ENCODE results near the gene HMGXB4. TPM values are rescaled to one million over a fixed set of nuclear protein-coding genes. Genes with fewer than 3 reads are reported as not detected.

Gene HMGXB4
- total and polyA plus RNA-seq, 2 of the 13 experiments (the other 11 are each of a cell fraction or from before 2014, with no cell fraction given) = 13.9 to 16.3 TPM

DNA sequence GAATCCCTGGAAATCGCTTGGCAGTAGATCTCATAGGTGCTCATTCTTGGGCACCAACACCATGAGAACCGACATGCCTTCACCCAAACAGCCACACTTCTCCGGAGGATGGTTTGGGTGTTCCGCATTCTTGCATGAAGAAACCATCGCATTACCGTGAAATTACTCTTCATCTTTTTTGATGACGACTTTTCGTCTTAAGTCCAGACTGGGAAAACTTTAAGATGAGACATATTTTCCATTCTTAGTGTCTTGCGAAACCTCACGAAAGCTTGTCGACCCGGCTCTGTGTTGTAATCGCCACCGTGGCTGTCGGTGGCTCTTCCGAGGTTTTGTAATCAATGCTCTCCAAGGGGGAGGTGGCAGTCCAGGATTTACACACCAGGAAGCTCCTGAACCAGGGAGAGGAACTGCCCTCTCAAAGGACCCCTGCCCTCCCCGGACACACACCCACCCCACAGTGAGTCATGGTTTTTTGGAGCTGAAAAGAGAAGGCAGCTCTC lies 44.1 kb downstream of the HMGXB4 start (continued):
- TF ChIP-seq, protein P1, sequence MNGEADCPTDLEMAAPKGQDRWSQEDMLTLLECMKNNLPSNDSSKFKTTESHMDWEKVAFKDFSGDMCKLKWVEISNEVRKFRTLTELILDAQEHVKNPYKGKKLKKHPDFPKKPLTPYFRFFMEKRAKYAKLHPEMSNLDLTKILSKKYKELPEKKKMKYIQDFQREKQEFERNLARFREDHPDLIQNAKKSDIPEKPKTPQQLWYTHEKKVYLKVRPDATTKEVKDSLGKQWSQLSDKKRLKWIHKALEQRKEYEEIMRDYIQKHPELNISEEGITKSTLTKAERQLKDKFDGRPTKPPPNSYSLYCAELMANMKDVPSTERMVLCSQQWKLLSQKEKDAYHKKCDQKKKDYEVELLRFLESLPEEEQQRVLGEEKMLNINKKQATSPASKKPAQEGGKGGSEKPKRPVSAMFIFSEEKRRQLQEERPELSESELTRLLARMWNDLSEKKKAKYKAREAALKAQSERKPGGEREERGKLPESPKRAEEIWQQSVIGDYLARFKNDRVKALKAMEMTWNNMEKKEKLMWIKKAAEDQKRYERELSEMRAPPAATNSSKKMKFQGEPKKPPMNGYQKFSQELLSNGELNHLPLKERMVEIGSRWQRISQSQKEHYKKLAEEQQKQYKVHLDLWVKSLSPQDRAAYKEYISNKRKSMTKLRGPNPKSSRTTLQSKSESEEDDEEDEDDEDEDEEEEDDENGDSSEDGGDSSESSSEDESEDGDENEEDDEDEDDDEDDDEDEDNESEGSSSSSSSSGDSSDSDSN (CRISPR knock-in tag; IDR thresholded peaks at IDR 0.05) = no peak
- TF ChIP-seq MTA3 (CRISPR knock-in tag; IDR thresholded peaks at IDR 0.05) (no peak), GTF2F1 (IDR thresholded peaks at IDR 0.05; ENCODE audit: low read length) (no peak), PRPF4 (IDR thresholded peaks at IDR 0.05; ENCODE audit: low read depth, low read length, poor library complexity, severe bottlenecking) (no peak), ARID5B (CRISPR knock-in tag; IDR thresholded peaks at IDR 0.05) (peak; percentile 78), ZBTB26 (CRISPR knock-in tag; IDR thresholded peaks at IDR 0.05; ENCODE audit: borderline replicate concordance) (no peak), POGZ (CRISPR knock-in tag; IDR thresholded peaks at IDR 0.05) (peak; percentile 67), MTF1 (CRISPR knock-in tag; IDR thresholded peaks at IDR 0.05) (no peak), YEATS2 (CRISPR knock-in tag; IDR thresholded peaks at IDR 0.05; ENCODE audit: borderline replicate concordance) (no peak), TSC22D2 (CRISPR knock-in tag; IDR thresholded peaks at IDR 0.05; ENCODE audit: borderline replicate concordance) (no peak), ZNF800 (CRISPR knock-in tag; IDR thresholded peaks at IDR 0.05) (no peak), MAFK (conservative IDR thresholded peaks at IDR 0.05 in 1 of 2, IDR thresholded peaks at IDR 0.05 in 1 of 2; ENCODE audit: low read length in 2 of 2) (no peak)
- TF ChIP-seq, protein P2, sequence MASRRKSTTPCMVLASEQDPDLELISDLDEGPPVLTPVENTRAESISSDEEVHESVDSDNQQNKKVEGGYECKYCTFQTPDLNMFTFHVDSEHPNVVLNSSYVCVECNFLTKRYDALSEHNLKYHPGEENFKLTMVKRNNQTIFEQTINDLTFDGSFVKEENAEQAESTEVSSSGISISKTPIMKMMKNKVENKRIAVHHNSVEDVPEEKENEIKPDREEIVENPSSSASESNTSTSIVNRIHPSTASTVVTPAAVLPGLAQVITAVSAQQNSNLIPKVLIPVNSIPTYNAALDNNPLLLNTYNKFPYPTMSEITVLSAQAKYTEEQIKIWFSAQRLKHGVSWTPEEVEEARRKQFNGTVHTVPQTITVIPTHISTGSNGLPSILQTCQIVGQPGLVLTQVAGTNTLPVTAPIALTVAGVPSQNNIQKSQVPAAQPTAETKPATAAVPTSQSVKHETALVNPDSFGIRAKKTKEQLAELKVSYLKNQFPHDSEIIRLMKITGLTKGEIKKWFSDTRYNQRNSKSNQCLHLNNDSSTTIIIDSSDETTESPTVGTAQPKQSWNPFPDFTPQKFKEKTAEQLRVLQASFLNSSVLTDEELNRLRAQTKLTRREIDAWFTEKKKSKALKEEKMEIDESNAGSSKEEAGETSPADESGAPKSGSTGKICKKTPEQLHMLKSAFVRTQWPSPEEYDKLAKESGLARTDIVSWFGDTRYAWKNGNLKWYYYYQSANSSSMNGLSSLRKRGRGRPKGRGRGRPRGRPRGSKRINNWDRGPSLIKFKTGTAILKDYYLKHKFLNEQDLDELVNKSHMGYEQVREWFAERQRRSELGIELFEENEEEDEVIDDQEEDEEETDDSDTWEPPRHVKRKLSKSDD (CRISPR knock-in tag; IDR thresholded peaks at IDR 0.05; ENCODE audit: low read depth) = no peak
- TF ChIP-seq, protein P3, sequence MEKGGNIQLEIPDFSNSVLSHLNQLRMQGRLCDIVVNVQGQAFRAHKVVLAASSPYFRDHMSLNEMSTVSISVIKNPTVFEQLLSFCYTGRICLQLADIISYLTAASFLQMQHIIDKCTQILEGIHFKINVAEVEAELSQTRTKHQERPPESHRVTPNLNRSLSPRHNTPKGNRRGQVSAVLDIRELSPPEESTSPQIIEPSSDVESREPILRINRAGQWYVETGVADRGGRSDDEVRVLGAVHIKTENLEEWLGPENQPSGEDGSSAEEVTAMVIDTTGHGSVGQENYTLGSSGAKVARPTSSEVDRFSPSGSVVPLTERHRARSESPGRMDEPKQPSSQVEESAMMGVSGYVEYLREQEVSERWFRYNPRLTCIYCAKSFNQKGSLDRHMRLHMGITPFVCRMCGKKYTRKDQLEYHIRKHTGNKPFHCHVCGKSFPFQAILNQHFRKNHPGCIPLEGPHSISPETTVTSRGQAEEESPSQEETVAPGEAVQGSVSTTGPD (CRISPR knock-in tag; IDR thresholded peaks at IDR 0.05) = peak; percentile 74

Data from HepG2 (cell line).